H7 (cell line): ENCODE results near the gene SLC24A5. TPM values are rescaled to one million over a fixed set of nuclear protein-coding genes. Genes with fewer than 3 reads are reported as not detected.

Source experiments
- DNase-seq: peaks from one replicate; pipeline ENCODE4 v3.0.0; 2012
- H3K27me3 ChIP-seq: 2 replicates; pipeline ENCODE4 v1.6.0; 2011; ENCODE audit warnings: mild to moderate bottlenecking, low read length; ENCODE audit not compliant: control insufficient read depth, insufficient read depth
- H3K36me3 ChIP-seq: replicated peaks from 2 replicates; pipeline ENCODE4 v1.5.1; 2011; ENCODE audit warnings: low read length; ENCODE audit not compliant: control insufficient read depth, insufficient read depth
- H3K4me3 ChIP-seq: 2 replicates; pipeline ENCODE4 v1.5.1; 2011; ENCODE audit warnings: low read depth, mild to moderate bottlenecking, control low read depth, low read length, moderate library complexity; ENCODE audit not compliant: insufficient read depth
- total RNA-seq: library from RNA; depleted of rRNA; stranded (reverse); fragments of >200 nt; shearing (Covaris generic); gene quantifications from 2 replicates; pipeline ENCODE4 v1.2.3, GENCODE V29; 2014; rRNA removed

SLC24A5 gene
- total RNA-seq, 1 experiment from 2014 or later = 0.07 TPM

GRCh38 chr15:48186271-48186670, 65.5 kb downstream of the SLC24A5 start:
- DNase-seq = no peak
- no peaks in the 10 kb centered on the region for H3K36me3 ChIP-seq
- no peaks in the 10 kb centered on the region for H3K27me3 ChIP-seq
- H3K4me3 ChIP-seq = no peak overlapping the region

DNA sequence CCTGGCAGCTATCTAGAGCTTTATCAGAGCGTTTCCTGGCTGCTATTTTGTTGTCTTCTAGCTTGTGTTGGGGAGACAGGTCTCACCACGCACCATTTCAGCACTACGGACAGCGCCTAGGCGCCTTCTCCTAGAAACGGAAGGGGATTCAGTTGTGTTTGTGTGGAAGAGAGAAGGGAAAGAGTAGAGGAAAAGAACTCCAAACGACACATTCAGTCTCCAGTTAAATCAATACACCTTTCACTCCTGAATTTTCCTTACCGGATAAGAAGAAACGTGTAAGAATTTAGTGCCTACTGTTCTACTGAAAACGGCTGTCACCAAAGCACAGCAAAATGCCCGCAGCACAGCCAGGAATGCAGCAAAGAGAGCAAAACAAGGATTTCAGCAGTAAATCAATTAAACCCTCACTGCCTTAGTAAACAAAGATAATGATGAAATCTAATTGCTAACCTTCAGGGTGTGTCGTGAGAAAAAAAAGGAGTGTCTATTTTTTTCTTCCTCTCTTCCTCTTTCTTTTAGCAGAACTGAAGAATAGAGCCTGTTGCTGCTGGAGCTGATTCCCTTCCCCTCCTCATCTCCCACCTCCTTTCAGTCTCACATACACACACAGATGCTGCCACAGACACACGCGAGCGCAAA, 70.3 kb downstream of the SLC24A5 start:
- peak; percentile 48 for DNase-seq
- H3K27me3 ChIP-seq = peaks cover 5% of the 10 kb centered on the region

DNA sequence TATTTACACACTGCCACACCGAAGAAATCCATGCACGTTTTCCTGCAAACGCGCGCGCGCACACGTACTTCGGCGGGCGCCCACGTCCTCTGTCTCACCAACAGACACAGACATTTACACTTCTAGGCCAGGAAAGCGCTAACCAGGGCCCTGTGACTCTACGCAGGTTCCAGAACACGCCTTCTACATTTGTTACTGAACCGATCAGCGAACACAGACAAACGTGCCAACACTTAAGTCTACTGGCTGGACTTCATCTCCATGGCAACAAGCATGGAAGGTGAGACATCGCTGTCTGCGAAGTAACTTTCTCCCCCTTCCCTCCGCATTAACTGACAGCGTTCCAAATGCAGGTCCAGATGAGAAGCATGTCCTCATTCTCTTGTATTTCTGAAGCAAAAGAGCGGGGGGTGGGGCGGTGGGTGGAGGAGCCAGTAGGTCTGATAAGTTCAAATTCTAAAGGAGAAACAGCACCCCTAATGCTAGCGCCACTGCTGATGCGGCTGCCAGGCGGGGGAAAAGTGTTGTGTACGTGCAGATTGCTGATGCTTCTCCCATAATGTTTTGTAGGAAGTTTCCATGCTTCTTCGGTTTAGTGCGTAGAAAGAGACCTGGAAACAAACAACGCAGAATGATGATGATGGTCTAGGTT, 70.9 kb downstream of the SLC24A5 start, which contains the start of gene CTXN2:
Gene CTXN2, plus strand, starts transcription at position 92 of the 652 bp plus-strand sequence. CDS start 9,636 bp downstream, outside the sequence.
- H3K4me3 ChIP-seq = peak within 1 kb of the TSS; percentile 19
- H3K36me3 ChIP-seq = no peaks in the 10 kb centered on the region
- peaks cover 5% of the 10 kb centered on the region for H3K27me3 ChIP-seq
- DNase-seq = peak; percentile 7

More for the DNA sequence above, 70.3 kb downstream of the SLC24A5 start:
- Histone ChIP-seq H3K36me3 (no peaks in the 10 kb centered on the region), H3K4me3 (peak overlapping the region; percentile 19)

Other genes with a start within 250 kb of the SLC24A5 start
- gene MYEF2, start 57.3 kb downstream of the SLC24A5 start, total RNA-seq = 15.0 and 30.3 TPM in 2 replicates
- gene CTXN2, start 70.7 kb downstream of the SLC24A5 start, total RNA-seq = 0.07 TPM in 1 of 2 replicates, not detected in the other
- gene SLC12A1, start 85.3 kb downstream of the SLC24A5 start, total RNA-seq = 0.14 and 0.26 TPM in 2 replicates
- gene DUT, start 210.4 kb downstream of the SLC24A5 start, total RNA-seq = 72.9 and 75.5 TPM in 2 replicates